Colonic mucosa (tissue), 4 donors: ENCODE measurements around the gene ZNF507. TPM values are rescaled to one million over a fixed set of nuclear protein-coding genes. Genes with fewer than 3 reads are reported as not detected.

ENCODE experiments used
- DNase-seq: peaks from one replicate; pipeline ENCODE4 v3.0.0-alpha.2; 2020
- H3K27ac ChIP-seq: fragments of 200-600 bp; one replicate; pipeline ENCODE4 v1.8.0; 2021
- H3K27me3 ChIP-seq: fragments of 200-600 bp; one replicate; pipeline ENCODE4 v1.8.0; 2021
- H3K36me3 ChIP-seq: fragments of 200-600 bp; one replicate; pipeline ENCODE4 v1.8.0; 2021
- H3K4me1 ChIP-seq: fragments of 200-600 bp; one replicate; pipeline ENCODE4 v1.8.0; 2021; ENCODE audit warnings: mild to moderate bottlenecking
- H3K4me3 ChIP-seq: fragments of 200-600 bp; one replicate; pipeline ENCODE4 v1.8.0; 2021
- H3K9ac ChIP-seq, 2 donors: one replicate each; pipeline ENCODE4 v1.7.0; 2013; ENCODE audit warnings: control low read depth in 2 of 2, low read depth in 2 of 2, low read length in 2 of 2
- H3K9me3 ChIP-seq: fragments of 200-600 bp; one replicate; pipeline ENCODE4 v1.8.0; 2021
- CTCF ChIP-seq: fragments of 200-600 bp; IDR thresholded peaks from one replicate; pipeline ENCODE4 v1.8.0; 2022; ENCODE audit warnings: antibody characterized with exemption, mild to moderate bottlenecking
- intact Hi-C: fragments of 100-400 bp; cut with DNase I; formaldehyde crosslinking; loops from one replicate; pipeline ENCODE4 v1.14.1; 2022
- total RNA-seq, 2 donors: library from RNA; stranded (reverse); fragmentation: NEBNext Ultra II Directional in 1 of 2; extraction: Animal tissue kit (Norgen Biotek cat#: 25700) in 1 of 2; gene quantifications; one replicate each; pipeline ENCODE4 v1.2.1, GENCODE V29; 2021
- donor health status: healthy.
- donor health status: DM: no; HTN: no; CAD: no.
- donor health status: DM: no; HTN: no; CAD: no.

The ZNF507 gene
- total RNA-seq, 2 donors from 2014 or later = 15.3 to 16.6 TPM

DNA sequence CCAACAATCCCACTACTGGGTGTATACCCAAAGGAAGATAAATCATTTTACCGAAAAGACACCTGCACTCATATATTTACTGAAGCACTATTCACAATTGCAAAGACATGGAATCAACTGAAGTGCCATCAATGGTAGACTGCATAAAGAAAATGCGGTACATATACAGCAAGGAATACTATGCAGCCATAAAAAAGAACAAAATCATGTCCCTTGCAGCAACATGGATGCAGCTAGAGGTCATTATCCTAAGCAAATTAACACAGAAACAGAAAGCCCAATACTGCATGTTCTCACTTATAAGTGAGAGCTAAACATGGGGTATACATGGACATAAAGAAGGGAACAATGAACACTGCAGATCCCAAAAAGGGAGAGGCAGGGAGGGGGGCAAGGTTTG, 2.7 kb upstream of the ZNF507 start:
- Histone ChIP-seq H3K27me3 (no peaks in the 10 kb centered on the region), H3K4me1 (peaks cover 11% of the 10 kb centered on the region), H3K36me3 (no peaks in the 10 kb centered on the region), H3K9ac (no peak overlapping the region), H3K9me3 (no peaks in the 10 kb centered on the region), H3K4me3 (no peak overlapping the region), H3K27ac (no peak overlapping the region)
- intact Hi-C loops = loop anchor here (5.0 to 10.0 kb wide), 3 partner anchors 62 to 230 kb away; partner anchors contain the start of gene DPY19L3
- DNase-seq = no peak
- no peak for TF ChIP-seq CTCF

- no peak for DNase-seq
- no peaks in the 10 kb centered on the region for H3K27me3 ChIP-seq
- no peak for TF ChIP-seq CTCF
- H3K9ac ChIP-seq = no peak overlapping the region
- no peaks in the 10 kb centered on the region for H3K9me3 ChIP-seq
- H3K4me1 ChIP-seq = peaks cover 11% of the 10 kb centered on the region
- intact Hi-C loops = loop anchor here (5.0 to 10.0 kb wide), 3 partner anchors 61 to 229 kb away; partner anchors contain the start of gene DPY19L3
- no peak overlapping the region for H3K4me3 ChIP-seq
- H3K36me3 ChIP-seq = no peaks in the 10 kb centered on the region
- H3K27ac ChIP-seq = no peak overlapping the region
Observed at GRCh38 chr19:32343550-32344262, 1.7 kb upstream of the ZNF507 start.

DNA sequence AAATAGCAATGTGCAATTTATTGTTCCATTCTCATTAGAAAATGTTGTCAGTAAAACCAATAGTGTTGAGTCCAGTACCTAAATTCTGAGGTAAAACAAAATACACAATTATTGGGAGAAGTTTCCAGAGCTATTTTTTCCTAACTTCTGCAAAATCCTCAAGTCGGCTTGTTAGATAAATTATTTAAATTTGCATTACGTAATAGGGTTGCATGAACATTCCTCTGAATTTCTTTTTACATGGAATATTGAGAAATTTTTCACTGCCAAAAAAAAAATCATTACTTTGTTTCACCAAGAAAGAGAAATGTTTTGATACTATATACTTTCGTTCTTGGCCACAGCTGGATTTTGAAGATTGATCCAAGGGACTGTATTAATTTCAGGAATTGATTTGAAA, 1.5 kb downstream of the ZNF507 start:
- TF ChIP-seq CTCF = no peak
- no peak overlapping the region for H3K27ac ChIP-seq
- intact Hi-C loops = loop anchor here (10.0 kb wide), 1 partner anchor 58 kb away; the partner anchor contains the start of gene DPY19L3

GRCh38 chr19:32347573-32347972, 2.2 kb downstream of the ZNF507 start:
- no peak overlapping the region for H3K27ac ChIP-seq
- intact Hi-C loops = loop anchor here (10.0 kb wide), 1 partner anchor 57 kb away; the partner anchor contains the start of gene DPY19L3
- DNase-seq = no peak
- no peak for TF ChIP-seq CTCF
- H3K4me3 ChIP-seq = no peak overlapping the region
- no peaks in the 10 kb centered on the region for H3K9me3 ChIP-seq
- H3K4me1 ChIP-seq = peaks cover 16% of the 10 kb centered on the region
- no peaks in the 10 kb centered on the region for H3K27me3 ChIP-seq
- H3K36me3 ChIP-seq = no peaks in the 10 kb centered on the region
- no peak overlapping the region for H3K9ac ChIP-seq

More for the DNA sequence above, 1.5 kb downstream of the ZNF507 start:
- no peaks in the 10 kb centered on the region for H3K27me3 ChIP-seq
- peak overlapping the region; percentile 97 for H3K4me3 ChIP-seq
- no peaks in the 10 kb centered on the region for H3K9me3 ChIP-seq
- H3K9ac ChIP-seq = peak overlapping the region in 1 of 2 donors; percentile 87
- no peaks in the 10 kb centered on the region for H3K36me3 ChIP-seq
- DNase-seq = no peak
- peaks cover 16% of the 10 kb centered on the region for H3K4me1 ChIP-seq

- no peak for DNase-seq
- H3K9ac ChIP-seq = no peak overlapping the region
- no peak for TF ChIP-seq CTCF
- no peaks in the 10 kb centered on the region for H3K9me3 ChIP-seq
- H3K27me3 ChIP-seq = no peaks in the 10 kb centered on the region
- peaks cover 16% of the 10 kb centered on the region for H3K4me1 ChIP-seq
- no peak overlapping the region for H3K4me3 ChIP-seq
- intact Hi-C loops = loop anchor here (10.0 kb wide), 1 partner anchor 56 kb away; the partner anchor contains the start of gene DPY19L3
- H3K36me3 ChIP-seq = no peaks in the 10 kb centered on the region
- H3K27ac ChIP-seq = no peak overlapping the region
Observed at GRCh38 chr19:32349051-32349450, 3.6 kb downstream of the ZNF507 start.
